Measurements from ENCODE around the gene CDYL2.

DNA sequence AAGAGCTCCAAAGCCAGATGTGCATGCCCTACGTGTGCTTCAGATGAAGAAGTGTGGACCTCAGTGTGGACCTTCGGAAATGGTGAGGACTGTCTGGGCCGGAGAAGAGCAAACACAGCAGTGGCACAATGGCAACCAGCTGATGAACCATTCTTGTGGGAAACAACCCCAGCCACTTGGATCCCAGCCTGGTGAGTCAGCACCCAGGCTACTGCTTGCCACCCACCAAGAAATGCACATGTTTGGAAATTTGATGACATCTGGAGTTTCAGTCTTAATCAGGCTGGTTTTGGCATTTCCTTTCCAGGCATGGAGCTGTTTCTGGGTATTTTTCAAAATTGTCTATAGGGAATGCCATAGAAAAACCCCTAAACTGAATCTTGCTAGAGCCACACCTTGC lies 220.9 kb downstream of the CDYL2 start:
- TF ChIP-seq POLR2AphosphoS5 (IDR thresholded peaks at IDR 0.05; ENCODE audit: low read depth, low read length) (no peak), POLR2A (IDR thresholded peaks at IDR 0.05; ENCODE audit: low read depth, low read length) (no peak), TAF1 (IDR thresholded peaks at IDR 0.05; ENCODE audit: borderline replicate concordance, low read depth, low read length) (no peak)
